HG03521 (cell line): Measurements from ENCODE around the gene PITPNC1.
A peak's percentile ranks its signal among the peaks of the same experiment; 100 is the strongest.
"Not testable (repeated sequence)": the region's sequence is repeated elsewhere in the genome, so short reads cannot be mapped to it uniquely, and the experiment has no call there.

Experiments used
- ATAC-seq: cut with Tn5 transposase; IDR thresholded peaks from one replicate; pipeline ENCODE4 v1.9.1; 2021; ENCODE audit warnings: mild to moderate bottlenecking, moderate library complexity; ENCODE audit not compliant: unreplicated experiment

Gene PITPNC1

GRCh38 chr17:67570797-67571196 is 193.7 kb downstream of the PITPNC1 start:
- no peak for ATAC-seq

- ATAC-seq, result no peak
These were observed 194.4 kb downstream of the PITPNC1 start for GRCh38 chr17:67571478-67571877.

- ATAC-seq, result no peak
These were observed 197.0 kb downstream of the PITPNC1 start for GRCh38 chr17:67573987-67574657.

GRCh38 chr17:67574658-67575293 is 197.7 kb downstream of the PITPNC1 start:
- peak; percentile 41 for ATAC-seq

- no peak for ATAC-seq
These were observed 198.2 kb downstream of the PITPNC1 start for GRCh38 chr17:67575325-67575724.

GRCh38 chr17:67576471-67577115 is 199.5 kb downstream of the PITPNC1 start:
- no peak for ATAC-seq

GRCh38 chr17:67577429-67578141 is 200.5 kb downstream of the PITPNC1 start:
- ATAC-seq, result no peak

- no peak for ATAC-seq
These were observed 201.0 kb downstream of the PITPNC1 start for GRCh38 chr17:67578142-67578457.

- ATAC-seq, result not testable (repeated sequence)
These were observed 201.8 kb downstream of the PITPNC1 start for GRCh38 chr17:67578679-67579405.

- no peak for ATAC-seq
These were observed 205.6 kb downstream of the PITPNC1 start for GRCh38 chr17:67582673-67583081.

GRCh38 chr17:67585077-67585602 is 208.1 kb downstream of the PITPNC1 start:
- ATAC-seq, result no peak

- no peak for ATAC-seq
These were observed 211.2 kb downstream of the PITPNC1 start for GRCh38 chr17:67588326-67588725.

GRCh38 chr17:67594115-67594880 is 217.2 kb downstream of the PITPNC1 start:
- no peak for ATAC-seq

GRCh38 chr17:67600408-67600807 is 223.3 kb downstream of the PITPNC1 start:
- ATAC-seq, result no peak

- no peak for ATAC-seq
These were observed 224.8 kb downstream of the PITPNC1 start for GRCh38 chr17:67601897-67602296.

GRCh38 chr17:67602444-67602843 is 225.4 kb downstream of the PITPNC1 start:
- no peak for ATAC-seq

- no peak for ATAC-seq
These were observed 225.9 kb downstream of the PITPNC1 start for GRCh38 chr17:67602974-67603373.

GRCh38 chr17:67605256-67605912 is 228.3 kb downstream of the PITPNC1 start:
- no peak for ATAC-seq

- ATAC-seq, result no peak
These were observed 229.4 kb downstream of the PITPNC1 start for GRCh38 chr17:67606471-67606870.
